Kidney (tissue), 14 donors: Measurements from ENCODE around the gene OR2T35. TPM values are rescaled to one million over a fixed set of nuclear protein-coding genes. Genes with fewer than 3 reads are reported as not detected.
A peak's percentile ranks its signal among the peaks of the same experiment; 100 is the strongest.

Experiments used
- DNase-seq, 5 donors: peaks; one replicate each; pipeline ENCODE4 v3.0.0-alpha.2; 2013 to 2020
- FAIRE-seq: peaks from 2 replicates; lab custom pipeline; 2012; peaks lifted over from hg19 to GRCh38; lab: Jason Lieb, UNC
- H3K27ac ChIP-seq, 2 donors: one replicate each; pipeline ENCODE4 v1.7.0; 2013; ENCODE audit warnings: low read depth in 2 of 2, low read length in 2 of 2, inconsistent platforms in 1 of 2
- H3K27me3 ChIP-seq: one replicate; pipeline ENCODE4 v1.7.1; 2013; ENCODE audit warnings: low read length, inconsistent platforms; ENCODE audit not compliant: control insufficient read depth, insufficient read depth
- H3K36me3 ChIP-seq, 3 donors: one replicate each; pipeline versions ENCODE4 v1.7.0 to v1.7.1; 2013; ENCODE audit warnings: low read length in 3 of 3, control low read depth in 1 of 3, inconsistent platforms in 1 of 3; ENCODE audit not compliant: insufficient read depth in 3 of 3, control insufficient read depth in 2 of 3
- H3K4me1 ChIP-seq, 3 donors: one replicate each; pipeline versions ENCODE4 v1.7.0 to v1.7.1; 2013; ENCODE audit warnings: low read length in 3 of 3, inconsistent platforms in 1 of 3, low read depth in 1 of 3; ENCODE audit not compliant: control insufficient read depth in 2 of 3, insufficient read depth in 2 of 3
- H3K4me3 ChIP-seq, 3 donors: one replicate each; pipeline versions ENCODE4 v1.7.0 to v1.8.1; 2013; ENCODE audit warnings: low read length in 3 of 3, control low read depth in 1 of 3, inconsistent platforms in 1 of 3
- H3K9ac ChIP-seq, 3 donors: one replicate each; pipeline versions ENCODE4 v1.7.0 to v1.7.1; 2013; ENCODE audit warnings: low read length in 3 of 3, control low read depth in 1 of 3, inconsistent platforms in 1 of 3
- H3K9me3 ChIP-seq, 3 donors: one replicate each; pipeline versions ENCODE4 v1.7.0 to v1.7.1; 2013; ENCODE audit warnings: low read length in 3 of 3, control low read depth in 1 of 3, inconsistent platforms in 1 of 3; ENCODE audit not compliant: control insufficient read depth in 2 of 3, insufficient read depth in 1 of 3
- intact Hi-C: fragments of 100-400 bp; cut with DNase I; formaldehyde crosslinking; loops from one replicate; pipeline ENCODE4 v1.11.1; 2022
- polyA plus RNA-seq: library from polyadenylated mRNA; stranded (reverse); fragments of 350-450 nt; fragmentation: Illumina TruSeq; extraction: RNeasy Lipid Tissue Mini Kit (QIAGEN cat#74804); gene quantifications from one replicate; pipeline ENCODE4 v1.2.3, GENCODE V29; 2014; ENCODE audit warnings: low read depth, low replicate concordance; ENCODE audit not compliant: insufficient read depth
- total RNA-seq: library from RNA; stranded (reverse); fragmentation: NEBNext Ultra II Directional; extraction: Animal tissue kit (Norgen Biotek cat#: 25700); gene quantifications from one replicate; pipeline ENCODE4 v1.2.1, GENCODE V29; 2021
- TF ChIP-seq, protein P1 (sequence below): IDR thresholded peaks from 3 replicates; pipeline ENCODE4 v1.5.1; 2012; ENCODE audit warnings: mild to moderate bottlenecking, moderate library complexity, borderline replicate concordance; ENCODE audit not compliant: insufficient read depth; ENCODE audit errors: extremely low read depth
- donor health status: control.
- donor health status: control.
- donor health status: control.
- donor health status: control.
- donor health status: control.
- donor health status: DM: yes; HTN: yes; CAD: no.
- donor health status: Normal renal cell carcinoma (clear cell type).

The OR2T35 gene
- total and polyA plus RNA-seq, 2 donors from 2014 or later: 0.28 TPM; not detected in 1

DNA sequence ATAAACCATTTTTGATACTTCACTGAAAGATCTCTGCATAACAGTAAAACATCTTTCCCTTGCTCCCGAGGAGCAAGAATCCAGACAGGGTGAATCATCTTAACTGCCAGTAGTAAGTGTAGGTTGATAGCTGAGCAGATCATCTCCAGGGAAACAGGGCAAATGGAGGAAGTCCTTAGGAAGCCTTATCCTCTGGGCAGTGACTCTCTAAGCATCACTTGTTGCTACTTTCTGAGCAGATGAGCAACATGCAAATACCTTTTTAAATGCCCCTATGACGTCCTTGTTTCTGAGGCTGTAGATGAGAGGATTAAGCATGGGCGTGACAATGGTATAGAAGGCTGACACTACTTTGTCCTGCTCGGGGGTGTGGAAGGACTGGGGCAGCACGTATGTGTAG lies 19.1 kb downstream of the OR2T35 start:
- no peak overlapping the region for H3K27ac ChIP-seq
- DNase-seq: no peak
- TF ChIP-seq, protein P1, sequence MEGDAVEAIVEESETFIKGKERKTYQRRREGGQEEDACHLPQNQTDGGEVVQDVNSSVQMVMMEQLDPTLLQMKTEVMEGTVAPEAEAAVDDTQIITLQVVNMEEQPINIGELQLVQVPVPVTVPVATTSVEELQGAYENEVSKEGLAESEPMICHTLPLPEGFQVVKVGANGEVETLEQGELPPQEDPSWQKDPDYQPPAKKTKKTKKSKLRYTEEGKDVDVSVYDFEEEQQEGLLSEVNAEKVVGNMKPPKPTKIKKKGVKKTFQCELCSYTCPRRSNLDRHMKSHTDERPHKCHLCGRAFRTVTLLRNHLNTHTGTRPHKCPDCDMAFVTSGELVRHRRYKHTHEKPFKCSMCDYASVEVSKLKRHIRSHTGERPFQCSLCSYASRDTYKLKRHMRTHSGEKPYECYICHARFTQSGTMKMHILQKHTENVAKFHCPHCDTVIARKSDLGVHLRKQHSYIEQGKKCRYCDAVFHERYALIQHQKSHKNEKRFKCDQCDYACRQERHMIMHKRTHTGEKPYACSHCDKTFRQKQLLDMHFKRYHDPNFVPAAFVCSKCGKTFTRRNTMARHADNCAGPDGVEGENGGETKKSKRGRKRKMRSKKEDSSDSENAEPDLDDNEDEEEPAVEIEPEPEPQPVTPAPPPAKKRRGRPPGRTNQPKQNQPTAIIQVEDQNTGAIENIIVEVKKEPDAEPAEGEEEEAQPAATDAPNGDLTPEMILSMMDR: no peak
- H3K36me3 ChIP-seq: no peaks in the 10 kb centered on the region
- H3K9me3 ChIP-seq: no peaks in the 10 kb centered on the region
- H3K27me3 ChIP-seq: no peaks in the 10 kb centered on the region
- no peaks in the 10 kb centered on the region for H3K4me1 ChIP-seq
- intact Hi-C loops: no loop called here
- H3K4me3 ChIP-seq: no peak overlapping the region
- no peak overlapping the region for H3K9ac ChIP-seq
- FAIRE-seq: no peak

DNA sequence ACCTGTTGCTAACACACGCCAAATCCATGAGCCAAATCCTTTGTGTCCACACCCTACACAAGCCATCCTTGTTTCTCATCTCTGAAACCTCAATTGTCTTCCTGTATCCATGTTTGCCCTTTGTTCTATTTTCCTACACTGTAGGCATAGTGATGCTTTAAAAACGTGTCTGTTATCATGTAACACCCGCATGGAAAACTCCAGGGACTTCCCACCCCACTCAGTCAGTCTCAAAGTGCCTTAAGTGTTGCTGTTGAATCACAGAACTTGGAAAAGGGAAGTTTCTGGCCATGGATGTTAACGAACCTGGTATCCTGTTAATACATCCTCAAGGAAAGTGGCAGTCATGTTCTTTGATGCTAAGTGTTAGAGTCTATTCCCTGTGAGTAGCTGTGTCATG lies 19.9 kb downstream of the OR2T35 start:
- FAIRE-seq (no peak), DNase-seq (no peak)
- intact Hi-C loops: no loop called here
- Histone ChIP-seq H3K27ac (no peak overlapping the region), H3K36me3 (no peaks in the 10 kb centered on the region), H3K9me3 (no peaks in the 10 kb centered on the region), H3K27me3 (no peaks in the 10 kb centered on the region), H3K4me1 (no peaks in the 10 kb centered on the region), H3K9ac (no peak overlapping the region), H3K4me3 (no peak overlapping the region)
- TF ChIP-seq, protein P1: no peak

DNA sequence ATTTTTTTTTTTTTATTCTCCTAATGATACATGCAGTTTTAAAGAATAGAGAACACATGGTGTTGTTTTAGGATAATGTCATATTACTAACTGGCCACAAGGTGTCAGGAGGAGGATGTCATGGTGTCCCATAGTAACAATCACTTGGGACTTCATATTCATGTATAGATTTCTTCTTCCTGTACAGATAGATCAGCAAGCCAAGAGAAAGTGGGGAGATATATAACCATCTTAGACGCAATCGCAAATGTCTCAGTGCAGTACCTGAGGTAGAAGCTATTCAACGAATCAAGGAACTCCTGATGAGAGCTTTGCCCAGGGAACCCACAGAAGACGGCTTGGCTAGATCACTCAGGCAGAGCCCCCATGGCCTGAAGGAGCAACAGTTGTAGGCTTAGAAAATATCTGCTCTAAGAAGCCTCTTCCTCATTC lies 22.5 kb downstream of the OR2T35 start:
- no peak overlapping the region for H3K27ac ChIP-seq
- no peaks in the 10 kb centered on the region for H3K36me3 ChIP-seq
- intact Hi-C loops: no loop called here
- no peaks in the 10 kb centered on the region for H3K9me3 ChIP-seq
- TF ChIP-seq, protein P1: peak; percentile 32
- DNase-seq (peak in 2 of 5 donors; percentile 17 to 56), FAIRE-seq (no peak)
- no peaks in the 10 kb centered on the region for H3K4me1 ChIP-seq
- H3K27me3 ChIP-seq: no peaks in the 10 kb centered on the region
- H3K9ac ChIP-seq: no peak overlapping the region
- H3K4me3 ChIP-seq: no peak overlapping the region

DNA sequence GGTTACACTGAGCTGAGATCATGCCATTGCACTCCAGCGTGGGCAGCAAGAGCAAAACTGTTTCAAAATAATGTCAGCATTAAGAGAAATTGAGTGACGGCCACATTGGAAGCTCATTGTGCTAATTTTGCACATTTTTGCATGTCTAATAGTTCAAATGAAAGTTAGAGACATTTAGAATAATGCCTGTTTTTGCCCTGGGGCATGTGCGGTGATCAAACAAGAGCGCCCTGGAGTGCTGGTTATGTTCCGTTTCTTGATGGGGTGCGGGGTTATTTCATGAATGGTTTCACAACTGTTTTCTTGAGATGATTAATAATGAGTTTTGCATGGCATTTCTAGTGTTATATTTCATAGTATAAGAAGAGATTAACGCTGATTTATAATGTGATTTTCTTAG lies 23.3 kb downstream of the OR2T35 start:
- TF ChIP-seq, protein P1: no peak
- no peaks in the 10 kb centered on the region for H3K27me3 ChIP-seq
- no peaks in the 10 kb centered on the region for H3K9me3 ChIP-seq
- no peak overlapping the region for H3K9ac ChIP-seq
- no peak overlapping the region for H3K27ac ChIP-seq
- no peak overlapping the region for H3K4me3 ChIP-seq
- no peaks in the 10 kb centered on the region for H3K4me1 ChIP-seq
- no peaks in the 10 kb centered on the region for H3K36me3 ChIP-seq
- intact Hi-C loops: no loop called here
- DNase-seq: no peak
- FAIRE-seq: no peak
